Ovary (tissue), 9 donors: ENCODE measurements around the gene CPNE4. TPM values are rescaled to one million over a fixed set of nuclear protein-coding genes. Genes with fewer than 3 reads are reported as not detected.

ENCODE experiments used
- DNase-seq, 5 donors: peaks; one replicate each; pipeline ENCODE4 v3.0.0-alpha.2; 2019 to 2020
- H3K27ac ChIP-seq, 2 donors: fragments of 200-600 bp; one replicate each; pipeline versions ENCODE4 v1.5.1 to v1.8.0; 2019 to 2022
- H3K27me3 ChIP-seq: fragments of 200-600 bp; one replicate; pipeline ENCODE4 v1.8.0; 2022
- H3K36me3 ChIP-seq: fragments of 200-600 bp; sonication (generic); one replicate; pipeline ENCODE4 v1.5.1; 2019
- H3K4me1 ChIP-seq: one replicate; pipeline ENCODE4 v1.8.1; 2013; ENCODE audit warnings: mild to moderate bottlenecking, moderate library complexity; ENCODE audit not compliant: insufficient read depth
- H3K4me3 ChIP-seq: fragments of 200-600 bp; sonication (generic); one replicate; pipeline ENCODE4 v1.5.1; 2017
- H3K9me3 ChIP-seq, 2 donors: fragments of 200-600 bp in 1 of 2; sonication (generic) in 1 of 2; one replicate each; pipeline versions ENCODE4 v1.5.1 to v1.8.1; 2013 to 2019; ENCODE audit warnings: mild to moderate bottlenecking in 1 of 2, moderate library complexity in 1 of 2
- CTCF ChIP-seq, 3 donors: fragments of 450-650 bp in 2 of 3; fragments of 200-600 bp in 1 of 3; IDR thresholded peaks; one replicate each; pipeline versions ENCODE4 v1.5.1 to v1.8.0; 2016 to 2022; ENCODE audit warnings: antibody characterized with exemption in 3 of 3, mild to moderate bottlenecking in 1 of 3
- EP300 ChIP-seq: sonication (generic); formaldehyde crosslinking; IDR thresholded peaks from one replicate; pipeline ENCODE4 v1.6.1; 2017; ENCODE audit warnings: antibody characterized with exemption
- POLR2A ChIP-seq: fragments of 450-650 bp; IDR thresholded peaks from one replicate; pipeline ENCODE4 v1.6.1; 2017; ENCODE audit warnings: antibody characterized with exemption, mild to moderate bottlenecking, moderate library complexity
- WGBS, 3 donors: extraction: QIAGEN DNeasy Blood & Tissue Kit in 1 of 3; methylation state at CpG; one replicate each; pipeline versions ENCODE4 v1.1.5 to v1.1.7; 2013 to 2017; 5-methylcytosine and 5-hydroxymethylcytosine counted together
- intact Hi-C, 4 donors: fragments of 100-400 bp; cut with DNase I; formaldehyde crosslinking; loops; one replicate each; pipeline versions ENCODE4 v1.11.0 to v1.15.1; 2022 to 2023
- polyA plus RNA-seq, 2 donors: library from polyadenylated mRNA; stranded (reverse); fragments of 200-250 nt in 1 of 2; fragments of 350-450 nt in 1 of 2; fragmentation: Illumina TruSeq in 1 of 2; extraction: RNeasy Lipid Tissue Mini Kit (QIAGEN cat#74804) in 1 of 2; gene quantifications; one replicate each; pipeline ENCODE4 v1.2.3, GENCODE V29; 2013 to 2014
- total RNA-seq, 7 donors: library from RNA; depleted of rRNA in 2 of 7; stranded (reverse); fragments of >200 nt in 2 of 7; fragmentation: NEBNext Ultra II Directional in 3 of 7; extraction: Animal tissue kit (Norgen Biotek cat#: 25700) in 3 of 7; gene quantifications; one replicate each; pipeline versions ENCODE4 v1.1.0 to v1.2.4, GENCODE V29; 2016 to 2023
- donor health status: DM: no; HTN: no; CAD: no; lungs with moderate emphysema.
- donor health status: DM: no; HTN: no; CAD: no.
- donor health status: Bipolar disorder and iron deficiency.
- donor health status: DM: yes; HTN: yes; CAD: no.
- donor health status: DM: no; HTN: no; CAD: no.
- donor health status: DM: yes; HTN: yes; CAD: no.

Gene CPNE4
- total and polyA plus RNA-seq, 9 donors: 0.11 to 0.27 (median 0.13) TPM; not detected in 6

- Histone ChIP-seq H3K27me3 (no peaks in the 10 kb centered on the region), H3K4me3 (no peak overlapping the region), H3K4me1 (no peaks in the 10 kb centered on the region), H3K27ac (no peak overlapping the region), H3K36me3 (no peaks in the 10 kb centered on the region), H3K9me3 (no peaks in the 10 kb centered on the region)
- intact Hi-C loops: no loop called here
- no peak for DNase-seq
- TF ChIP-seq POLR2A (no peak), EP300 (no peak), CTCF (IDR thresholded peaks at IDR 0.05) (no peak)
- WGBS, 3 donors: 53 to 75% (median 71%) methylated on average over 2 of the region's 2 CpGs
These were observed 245.6 kb downstream of the CPNE4 start for GRCh38 chr3:131789188-131789587.

- Histone ChIP-seq H3K27ac (no peak overlapping the region), H3K36me3 (no peaks in the 10 kb centered on the region), H3K9me3 (no peaks in the 10 kb centered on the region), H3K4me3 (no peak overlapping the region), H3K4me1 (no peaks in the 10 kb centered on the region), H3K27me3 (no peaks in the 10 kb centered on the region)
- no peak for DNase-seq
- TF ChIP-seq CTCF (IDR thresholded peaks at IDR 0.05): no peak
- no peak for TF ChIP-seq EP300
- TF ChIP-seq POLR2A: no peak
- intact Hi-C loops: no loop called here
These were observed 248.4 kb downstream of the CPNE4 start for GRCh38 chr3:131786386-131786785.

GRCh38 chr3:131782751-131783150, 252.1 kb downstream of the CPNE4 start:
- intact Hi-C loops: no loop called here
- no peaks in the 10 kb centered on the region for H3K36me3 ChIP-seq
- WGBS, 3 donors: 13 to 48% (median 40%) methylated on average over 1 of the region's 1 CpG

GRCh38 chr3:131778526-131778925, 256.3 kb downstream of the CPNE4 start:
- H3K27ac ChIP-seq: no peak overlapping the region
- no peaks in the 10 kb centered on the region for H3K36me3 ChIP-seq
- no peaks in the 10 kb centered on the region for H3K9me3 ChIP-seq
- WGBS, 3 donors: 74 to 85% (median 79%) methylated on average over 2 of the region's 2 CpGs
- no peaks in the 10 kb centered on the region for H3K4me1 ChIP-seq
- no peaks in the 10 kb centered on the region for H3K27me3 ChIP-seq
- TF ChIP-seq CTCF (IDR thresholded peaks at IDR 0.05): no peak
- DNase-seq: no peak
- intact Hi-C loops: no loop called here
- no peak overlapping the region for H3K4me3 ChIP-seq

More at GRCh38 chr3:131782751-131783150, 252.1 kb downstream of the CPNE4 start:
- no peaks in the 10 kb centered on the region for H3K4me1 ChIP-seq
- TF ChIP-seq POLR2A: no peak
- TF ChIP-seq EP300: no peak
- no peak for TF ChIP-seq CTCF (IDR thresholded peaks at IDR 0.05)
- no peak overlapping the region for H3K4me3 ChIP-seq
- H3K9me3 ChIP-seq: no peaks in the 10 kb centered on the region
- H3K27me3 ChIP-seq: no peaks in the 10 kb centered on the region
- H3K27ac ChIP-seq: no peak overlapping the region
- DNase-seq: no peak

GRCh38 chr3:131775650-131776049, 259.2 kb downstream of the CPNE4 start:
- H3K27me3 ChIP-seq: no peaks in the 10 kb centered on the region
- no peak for DNase-seq
- no peak overlapping the region for H3K4me3 ChIP-seq

More at GRCh38 chr3:131775650-131776049, 259.2 kb downstream of the CPNE4 start:
- Histone ChIP-seq H3K4me1 (no peaks in the 10 kb centered on the region), H3K36me3 (no peaks in the 10 kb centered on the region), H3K9me3 (no peaks in the 10 kb centered on the region), H3K27ac (no peak overlapping the region)
- no peak for TF ChIP-seq EP300
- no peak for TF ChIP-seq POLR2A
- TF ChIP-seq CTCF (IDR thresholded peaks at IDR 0.05): no peak
- intact Hi-C loops: no loop called here
